Muscle of back (tissue), 11 donors: Measurements from ENCODE around the gene CCL14. TPM values are rescaled to one million over a fixed set of nuclear protein-coding genes. Genes with fewer than 3 reads are reported as not detected.
"Not testable (repeated sequence)": the region's sequence is repeated elsewhere in the genome, so short reads cannot be mapped to it uniquely, and the experiment has no call there.

ENCODE experiments used
- DNase-seq, 3 donors: peaks; one replicate each; pipeline versions ENCODE4 v3.0.0 to v3.0.0-alpha.2; 2013
- polyA plus RNA-seq, 10 donors: library from polyadenylated mRNA; unstranded; fragments of 120-200 nt; gene quantifications; one replicate each; pipeline ENCODE4 v1.2.1, GENCODE V29; 2013; ENCODE audit not compliant: insufficient read length in 10 of 10

CCL14 gene
- polyA plus RNA-seq, 10 donors, result 17.4 to 41.0 (median 32.6) TPM

DNA sequence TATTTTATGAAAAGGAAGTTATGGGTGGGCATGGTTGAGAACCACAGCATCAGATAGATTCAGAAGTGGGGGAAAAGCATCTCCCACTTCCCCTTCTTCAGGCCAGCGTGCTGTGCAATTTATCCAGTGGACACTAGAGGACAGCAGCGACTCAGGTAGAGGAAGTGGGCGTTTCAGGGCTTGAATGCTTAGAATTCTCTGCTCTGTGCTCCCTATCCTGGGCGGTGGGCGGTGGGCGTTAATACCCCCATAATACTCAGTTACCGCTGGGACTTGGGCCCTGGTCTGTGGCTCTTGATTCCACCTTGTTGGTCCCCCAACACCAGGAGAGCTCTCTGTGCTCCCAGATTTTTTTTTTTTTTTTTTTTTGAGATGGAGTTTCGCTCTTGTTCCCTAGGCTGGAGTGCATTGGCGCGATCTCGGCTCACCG, 39.4 kb downstream of the CCL14 start:
- peak in 2 of 3 donors; percentile 36 to 51 for DNase-seq

DNA sequence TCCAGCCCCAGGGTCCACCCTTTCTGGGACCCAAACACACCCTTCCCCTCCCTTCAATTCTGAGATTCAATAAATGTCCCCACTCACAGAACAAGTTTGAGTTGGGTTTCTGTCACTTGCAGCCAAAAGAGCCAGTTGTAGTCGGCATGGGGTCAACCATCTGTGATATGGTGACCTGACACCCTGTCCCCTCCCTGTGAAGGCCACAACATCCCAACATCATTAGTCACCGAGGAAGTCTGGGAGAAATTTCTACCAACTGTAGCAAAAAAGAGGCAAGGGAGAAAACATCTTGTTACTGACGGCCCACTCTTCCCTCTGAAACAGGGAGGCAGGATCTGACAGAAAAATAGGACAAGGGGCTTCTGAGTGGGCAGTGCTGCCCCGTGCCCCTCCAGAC, 42.4 kb downstream of the CCL14 start:
- no peak for DNase-seq

DNA sequence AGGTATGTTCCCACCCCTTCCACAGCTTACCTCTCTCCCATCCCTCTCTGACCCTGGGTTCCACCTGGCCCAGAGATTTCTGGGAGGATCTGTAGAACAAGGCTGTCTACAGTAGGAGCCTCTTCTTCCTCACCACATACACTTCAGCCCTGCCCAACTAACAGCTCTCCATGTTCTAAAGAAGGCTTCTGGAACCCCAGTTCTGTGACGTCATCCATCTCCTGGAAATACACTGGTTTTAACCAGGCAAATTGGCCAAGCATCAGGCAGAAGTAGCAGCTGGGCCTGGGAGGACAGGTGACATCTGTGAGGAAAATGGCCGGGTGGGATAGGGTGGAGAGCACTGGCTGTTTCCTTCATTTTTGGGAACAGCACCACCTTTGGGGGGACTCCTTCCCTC, 43.0 kb downstream of the CCL14 start, which contains the start of gene LYZL6:
Gene LYZL6 (minus strand): TSS at position 177 of the 400 bp plus-strand sequence. CDS start 4,357 bp downstream, outside the sequence.
- no peak for DNase-seq

DNA sequence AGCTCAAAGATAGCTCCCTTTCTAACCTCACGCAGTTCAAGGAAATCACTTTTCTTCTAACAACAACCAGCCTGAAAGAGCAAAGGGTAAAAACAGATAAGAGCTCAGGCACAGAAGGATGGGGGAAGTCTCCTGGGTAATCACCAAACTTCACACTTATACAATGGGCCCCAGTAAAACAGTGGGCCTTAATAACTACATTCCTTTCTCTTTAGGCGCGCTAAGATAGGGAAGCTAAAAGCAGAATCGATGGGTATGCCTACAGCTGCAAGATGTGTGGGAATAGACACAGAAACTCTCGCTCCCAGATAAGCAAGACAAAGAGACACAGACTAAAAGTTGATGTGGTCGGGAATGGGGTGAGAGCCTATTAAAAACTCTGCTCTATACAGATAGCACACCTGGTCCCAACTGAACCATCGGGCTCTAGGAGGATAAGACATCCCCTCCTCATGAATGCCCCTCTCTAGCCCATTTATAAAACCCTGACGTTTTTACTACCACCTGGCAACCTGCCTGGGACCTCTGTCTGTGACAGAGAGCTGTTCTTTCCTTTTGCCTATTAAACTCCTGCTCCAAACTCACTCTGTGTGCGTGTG, 43.8 kb downstream of the CCL14 start:
- DNase-seq, result no peak

DNA sequence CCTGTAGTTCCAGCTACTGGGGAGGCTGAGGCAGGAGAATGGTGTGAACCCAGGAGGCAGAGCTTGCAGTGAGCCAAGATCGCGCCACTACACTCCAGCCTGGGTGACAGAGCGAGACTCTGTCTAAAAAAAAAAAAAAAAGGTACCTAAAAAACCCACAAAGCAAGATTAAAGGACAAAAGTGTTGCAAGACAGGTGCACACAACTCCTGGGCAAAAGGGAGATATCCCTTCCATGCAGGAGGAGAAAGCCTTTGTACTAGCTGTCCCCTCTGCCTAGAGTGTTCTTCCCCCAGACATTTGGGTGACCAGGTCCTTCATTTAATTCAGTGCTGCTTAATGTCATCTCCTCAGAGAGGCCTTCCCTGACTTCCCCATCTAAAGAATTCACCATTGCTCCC, 48.0 kb downstream of the CCL14 start:
- DNase-seq, result not testable (repeated sequence)

DNA sequence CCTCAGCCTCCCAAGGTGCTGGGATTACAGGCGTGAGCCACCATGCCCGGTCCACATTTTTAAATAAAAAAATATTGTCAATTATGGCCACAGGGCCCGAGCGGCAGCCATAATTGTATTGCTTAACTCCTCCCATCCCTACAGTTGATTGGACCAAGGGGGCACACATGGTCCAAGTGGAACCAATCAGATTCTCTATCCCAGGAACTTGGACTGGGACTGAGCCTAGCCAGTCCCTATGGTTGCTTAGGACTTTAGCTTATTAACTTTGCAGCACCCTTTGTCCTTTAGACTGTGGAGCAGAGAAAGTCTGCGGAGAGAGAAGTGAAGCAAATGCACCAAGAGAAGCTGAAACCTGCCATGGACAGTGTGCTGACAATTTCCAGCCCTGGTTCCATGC, 50.5 kb downstream of the CCL14 start:
- no peak for DNase-seq

DNA sequence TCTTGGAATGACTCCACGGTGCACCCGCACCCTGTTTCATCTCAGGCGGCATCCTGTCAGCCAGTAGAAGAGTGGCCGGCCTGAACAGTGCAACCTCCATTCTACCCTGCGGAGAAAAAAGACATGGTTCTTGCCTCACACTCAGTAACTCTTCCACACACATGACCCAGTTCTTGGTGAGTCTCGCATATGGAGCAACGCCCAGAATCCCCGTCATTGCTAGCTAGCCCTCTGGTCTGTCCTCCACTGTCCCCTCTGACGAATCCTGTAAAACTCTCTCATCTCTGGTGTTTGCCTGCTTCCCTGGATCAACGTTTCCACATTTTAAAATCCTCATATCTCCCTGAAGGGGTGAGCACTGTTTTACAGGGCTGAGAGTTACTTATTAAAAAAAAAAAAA, 51.8 kb downstream of the CCL14 start:
- no peak for DNase-seq

Other genes with a start within 250 kb of the CCL14 start
- gene GAS2L2, start 233.5 kb downstream of the CCL14 start, polyA plus RNA-seq, result not detected
- gene C17orf50, start 225.8 kb downstream of the CCL14 start, polyA plus RNA-seq, result not detected
- gene MMP28, start 191.1 kb downstream of the CCL14 start, polyA plus RNA-seq, result 1 to 10 TPM; 1.6 to 5.0 (median 3.2) TPM
- gene TAF15, start 177.2 kb downstream of the CCL14 start, polyA plus RNA-seq, result 100 to 1,000 TPM in 9 of 10 donors, 10 to 100 TPM in 1; 94.1 to 155 (median 124) TPM
- not detected for gene HEATR9, start 117.8 kb downstream of the CCL14 start, polyA plus RNA-seq
- 1 to 10 TPM in 6 of 10 donors, under 1 TPM in 4; 0.41 to 7.3 (median 1.2) TPM for gene CCL5, start 106.4 kb downstream of the CCL14 start, polyA plus RNA-seq
- 1 to 10 TPM in 2 of 10 donors, under 1 TPM in 8; 0.20 to 1.5 (median 0.60) TPM for gene RDM1, start 56.0 kb downstream of the CCL14 start, polyA plus RNA-seq
- gene LYZL6, start 43.0 kb downstream of the CCL14 start, polyA plus RNA-seq, result not detected
- under 1 TPM in 9 of 10 donors, not detected in 1; 0.11 to 0.56 (median 0.17) TPM for gene CCL16, start 5.2 kb downstream of the CCL14 start, polyA plus RNA-seq
- under 1 TPM in 1 of 10 donors, not detected in 9; 0.19 TPM for gene CCL15, start 14.8 kb upstream of the CCL14 start, polyA plus RNA-seq
- gene CCL23, start 31.2 kb upstream of the CCL14 start, polyA plus RNA-seq, result under 1 TPM in 1 of 10 donors, not detected in 9; 0.32 TPM
- gene CCL18, start 77.5 kb upstream of the CCL14 start, polyA plus RNA-seq, result under 1 TPM in 2 of 10 donors, not detected in 8; 0.18 to 0.23 TPM
- 10 to 100 TPM in 3 of 10 donors, 1 to 10 TPM in 6, under 1 TPM in 1; 0.79 to 16.5 (median 6.4) TPM for gene CCL3, start 103.4 kb upstream of the CCL14 start, polyA plus RNA-seq
- gene CCL4, start 117.1 kb upstream of the CCL14 start, polyA plus RNA-seq, result 10 to 100 TPM in 1 of 10 donors, 1 to 10 TPM in 8, under 1 TPM in 1; 0.48 to 16.8 (median 3.3) TPM
- 10 to 100 TPM in 3 of 10 donors, 1 to 10 TPM in 7; 2.9 to 16.2 (median 7.5) TPM for gene TBC1D3B, start 189.9 kb upstream of the CCL14 start, polyA plus RNA-seq
- gene CCL3L1, start 210.0 kb upstream of the CCL14 start, polyA plus RNA-seq, result 10 to 100 TPM in 1 of 10 donors, 1 to 10 TPM in 3, under 1 TPM in 5, not detected in 1; 0.25 to 11.4 (median 0.95) TPM
- gene CCL4L2, start 224.3 kb upstream of the CCL14 start, polyA plus RNA-seq, result 10 to 100 TPM in 1 of 10 donors, 1 to 10 TPM in 6, under 1 TPM in 2, not detected in 1; 0.74 to 21.4 (median 2.5) TPM